Measurements from ENCODE around the gene ABCD2.
"Not testable (repeated sequence)": the region's sequence is repeated elsewhere in the genome, so short reads cannot be mapped to it uniquely, and the experiment has no call there.

ABCD2 gene

DNA sequence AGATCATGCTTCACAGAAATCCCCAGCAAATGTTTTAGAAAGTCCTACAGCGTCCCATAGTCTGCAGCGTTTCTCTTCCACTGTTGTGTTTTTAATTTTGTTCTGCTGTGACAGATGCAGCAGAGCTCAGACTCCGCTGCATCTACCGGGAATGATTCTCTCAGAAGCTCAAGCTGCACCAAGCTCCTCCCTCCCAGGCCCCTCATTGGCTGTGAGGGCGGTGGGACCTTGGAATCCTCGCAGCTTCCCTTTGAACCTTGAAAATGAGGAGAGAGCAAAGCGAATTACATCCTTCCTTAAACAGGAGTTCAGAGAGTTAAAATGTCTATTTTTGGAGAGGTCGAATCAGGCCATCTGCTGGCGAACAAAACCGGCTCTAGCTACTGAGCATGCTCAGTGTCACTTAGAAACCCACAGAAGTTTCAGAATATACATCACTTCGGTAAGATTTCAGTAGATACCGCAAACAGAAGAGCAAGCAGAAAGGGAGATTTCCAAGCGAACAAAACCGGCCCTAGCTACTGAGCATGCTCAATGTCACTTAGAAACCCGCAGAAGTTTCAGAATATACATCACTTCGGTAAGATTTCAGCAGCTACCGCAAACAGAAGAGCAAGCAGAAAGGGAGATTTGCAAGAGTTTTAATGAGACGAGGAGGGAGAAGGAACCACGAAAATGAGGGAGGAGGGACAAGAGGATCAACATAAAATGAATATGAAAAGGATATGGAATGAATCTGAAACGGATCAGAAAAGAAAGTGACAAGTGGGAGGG lies at the start of gene ABCD2:
Gene ABCD2, minus strand, starts transcription at position 144 of the 774 bp plus-strand sequence. CDS start 188 bp downstream, outside the sequence.
- DNase-seq: peak; percentile 44 to 68

DNA sequence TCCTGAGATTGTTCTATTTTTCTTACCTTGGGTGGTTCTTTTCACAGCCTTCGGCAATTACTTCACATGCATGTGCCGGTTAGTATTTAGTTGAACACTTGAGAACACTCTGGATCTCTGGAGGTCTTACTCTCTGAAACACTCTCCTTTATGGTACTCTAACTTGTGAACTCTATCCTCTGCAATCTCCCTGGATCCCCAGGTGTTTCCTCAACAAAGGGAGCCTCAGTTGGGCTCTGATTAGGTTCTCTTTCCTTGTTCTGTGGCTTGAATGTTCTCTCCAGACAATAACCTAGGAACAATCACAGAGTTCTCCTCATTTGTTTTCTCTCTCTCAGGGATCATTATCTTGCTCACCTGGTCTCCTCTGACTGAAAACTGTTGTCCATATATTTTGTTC lies 40.5 kb upstream of the ABCD2 start:
- no peak for DNase-seq

GRCh38 chr12:39647383-39647782 lies 27.8 kb upstream of the ABCD2 start:
- no peak for DNase-seq

- no peak for DNase-seq
Measured at GRCh38 chr12:39646963-39647362, 27.4 kb upstream of the ABCD2 start.

- DNase-seq: no peak
Measured at GRCh38 chr12:39643052-39643451, 23.4 kb upstream of the ABCD2 start.

GRCh38 chr12:39638840-39639239 lies 19.2 kb upstream of the ABCD2 start:
- no peak for DNase-seq

- DNase-seq: no peak
Measured at GRCh38 chr12:39638178-39638577, 18.6 kb upstream of the ABCD2 start.

DNA sequence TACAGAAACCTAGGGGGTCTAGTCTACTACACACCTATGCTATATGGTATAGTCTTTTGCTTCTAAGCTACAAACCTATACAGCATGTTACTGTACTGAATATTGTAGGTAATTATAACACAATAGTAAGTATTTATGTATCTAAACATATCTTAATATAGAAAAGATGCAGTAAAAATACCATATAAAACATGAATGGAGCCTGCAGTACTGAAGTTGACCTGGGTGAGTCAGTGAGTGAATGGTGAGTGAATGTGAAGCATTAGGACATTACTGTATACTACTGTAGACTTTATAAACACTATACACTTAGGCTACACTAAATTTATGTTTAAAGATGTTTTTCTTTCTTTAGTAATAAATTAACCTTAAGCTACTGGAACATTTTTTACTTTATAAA lies 13.1 kb upstream of the ABCD2 start:
- DNase-seq: no peak

DNA sequence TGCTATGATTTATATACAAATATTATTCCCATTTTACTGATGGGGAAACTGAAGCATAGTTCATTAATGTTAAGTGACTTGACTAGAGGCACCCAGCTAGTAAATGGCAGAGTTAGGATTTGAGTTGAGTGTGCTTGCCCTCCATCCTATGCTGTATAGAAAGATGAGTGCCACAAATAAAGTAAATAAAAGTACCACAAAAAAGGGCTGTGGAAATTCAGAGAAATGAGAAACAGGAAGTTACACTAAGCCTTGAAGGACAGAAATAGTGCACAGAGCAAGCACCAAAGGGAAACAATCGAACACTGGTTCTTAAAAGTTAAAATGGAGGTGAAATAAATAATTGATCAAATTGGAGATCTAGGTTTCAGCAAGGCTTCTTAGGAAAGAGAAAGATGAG lies 9.2 kb upstream of the ABCD2 start:
- DNase-seq: no peak

GRCh38 chr12:39627914-39628313 lies 8.3 kb upstream of the ABCD2 start:
- DNase-seq: no peak

GRCh38 chr12:39626033-39626814 lies 6.6 kb upstream of the ABCD2 start:
- DNase-seq: no peak

- DNase-seq: no peak
Measured at GRCh38 chr12:39623919-39624318, 4.3 kb upstream of the ABCD2 start.

- DNase-seq: not testable (repeated sequence)
Measured at GRCh38 chr12:39623160-39623559, 3.6 kb upstream of the ABCD2 start.

DNA sequence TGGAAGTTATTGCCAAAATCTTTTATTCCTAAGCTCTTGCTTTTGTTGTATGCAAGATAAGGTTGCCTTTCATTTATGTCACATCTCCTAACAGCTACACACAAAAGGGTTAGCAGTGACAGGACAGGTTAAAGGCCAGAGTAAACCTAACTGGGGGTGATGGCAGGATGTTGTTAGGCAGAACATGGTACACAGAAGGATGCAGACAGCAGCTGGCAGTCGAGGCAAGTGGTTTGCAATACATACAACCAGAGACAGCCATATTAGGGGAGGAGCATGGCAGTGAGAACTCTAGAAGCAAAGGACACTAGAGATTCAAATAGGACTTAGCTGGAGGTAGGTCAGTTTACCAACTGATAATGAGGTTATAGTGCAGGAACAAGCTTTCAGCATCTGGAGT lies 2.7 kb upstream of the ABCD2 start:
- no peak for DNase-seq

- no peak for DNase-seq
Measured at GRCh38 chr12:39621670-39622069, 2.1 kb upstream of the ABCD2 start.

DNA sequence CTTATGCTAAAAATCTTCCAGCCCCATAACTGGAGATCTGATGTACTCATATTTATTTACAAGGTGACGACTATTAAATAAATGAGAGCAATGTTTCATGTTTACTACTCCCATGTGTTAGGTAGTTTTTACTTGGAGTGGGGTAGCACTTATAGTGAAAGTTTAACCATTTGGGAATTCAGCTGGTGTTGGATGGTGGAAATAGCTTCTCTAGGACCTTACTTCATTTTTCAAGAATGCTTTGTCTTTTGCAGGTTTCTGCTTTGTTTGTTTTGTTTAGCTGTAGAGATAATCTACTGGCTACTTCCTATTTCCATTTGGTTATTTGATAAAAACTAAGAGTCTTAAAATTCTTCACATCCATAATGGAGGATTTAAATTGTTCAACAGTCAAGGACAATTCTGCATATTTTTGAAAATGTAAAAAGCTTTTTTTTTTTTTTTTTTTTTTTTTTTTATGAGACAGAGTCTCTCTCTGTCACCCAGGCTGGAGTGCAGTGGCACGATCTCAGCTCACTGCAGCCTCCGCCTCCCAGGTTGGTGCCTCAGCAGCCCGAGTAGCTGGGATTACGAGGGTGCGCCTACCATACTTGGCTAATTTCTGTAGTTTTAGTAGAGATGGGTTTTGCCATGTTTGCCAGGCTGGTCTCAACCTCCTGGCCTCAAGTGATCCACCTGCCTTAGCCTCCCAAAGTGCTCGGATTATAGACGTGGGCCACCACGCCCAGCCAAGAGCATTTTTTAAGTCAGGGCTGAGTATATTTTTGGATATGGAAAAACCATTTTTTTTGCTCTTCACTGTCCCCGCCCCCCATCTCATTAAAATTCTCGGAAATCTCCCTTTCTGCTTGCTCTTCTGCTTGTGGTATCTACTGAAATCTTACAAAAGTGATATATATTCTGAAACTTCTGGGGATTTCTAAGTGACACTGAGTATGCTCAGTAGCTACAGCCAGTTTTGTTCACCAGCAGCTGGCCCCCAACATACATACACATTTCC lies 1.4 kb upstream of the ABCD2 start:
- no peak for DNase-seq

- peak in 1 of 2 experiments; percentile 44 for DNase-seq
Measured at GRCh38 chr12:39619316-39619659, 315 bp downstream of the ABCD2 start.

DNA sequence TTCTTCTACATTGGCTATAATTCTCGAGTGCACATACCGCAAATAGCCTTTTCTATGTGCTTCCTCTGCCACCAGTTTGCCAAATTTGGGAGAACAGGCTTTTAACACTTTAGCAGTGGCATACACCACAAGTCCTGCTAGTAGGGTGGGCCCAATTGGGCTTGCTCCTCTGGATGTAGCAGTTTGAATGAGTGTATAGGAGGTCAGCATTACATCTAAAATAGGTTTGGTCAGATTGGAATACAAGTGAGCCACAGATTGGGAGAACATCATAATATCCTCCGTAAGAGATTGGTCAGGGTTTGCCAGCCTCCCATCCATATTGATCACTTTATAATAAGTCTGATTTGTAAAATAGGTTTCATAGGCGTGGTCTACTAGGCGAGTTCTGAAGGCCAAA lies 902 bp downstream of the ABCD2 start:
- no peak for DNase-seq

DNA sequence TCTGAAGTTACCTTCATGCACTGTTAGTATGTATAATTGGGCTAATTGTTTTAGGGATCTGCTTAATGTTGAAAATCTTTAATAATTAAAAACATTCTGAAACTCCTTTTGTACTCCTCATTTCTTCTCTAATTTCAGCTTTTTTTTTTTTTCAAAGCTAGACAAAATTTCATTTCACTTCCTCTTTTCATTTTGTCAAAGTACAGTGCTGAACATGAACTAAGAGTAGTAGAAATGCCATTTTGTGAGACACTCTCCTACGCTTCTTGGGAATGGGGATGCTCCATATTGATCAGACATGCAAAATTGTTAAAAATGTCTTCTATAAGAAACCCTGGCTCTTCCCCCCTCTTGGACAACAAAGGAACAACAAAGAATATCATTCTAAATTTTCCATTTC lies 1.7 kb downstream of the ABCD2 start:
- no peak for DNase-seq

DNA sequence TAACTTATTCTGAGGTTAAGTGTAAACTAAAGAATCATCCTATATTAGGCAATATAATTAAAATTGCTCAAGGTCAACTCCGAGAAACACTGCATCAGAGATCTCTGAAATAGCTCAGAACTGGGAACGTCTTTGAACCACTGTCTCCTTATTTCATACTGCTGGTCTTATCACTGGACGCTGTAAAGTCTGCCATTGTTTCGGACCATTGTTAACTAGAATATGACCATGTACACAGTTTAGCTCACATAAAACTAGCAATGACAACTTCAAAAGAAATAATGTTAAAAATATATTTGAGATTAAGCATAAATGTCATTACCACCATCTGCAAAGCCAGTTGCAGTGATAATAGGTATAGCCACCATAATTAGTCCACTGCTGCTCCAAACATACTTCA lies 2.9 kb downstream of the ABCD2 start:
- no peak for DNase-seq

GRCh38 chr12:39616251-39616650 lies 3.4 kb downstream of the ABCD2 start:
- DNase-seq: no peak

- DNase-seq: no peak
Measured at GRCh38 chr12:39613525-39613924, 6.1 kb downstream of the ABCD2 start.

GRCh38 chr12:39612250-39612649 lies 7.4 kb downstream of the ABCD2 start:
- no peak for DNase-seq

Data from NCI-H526 (cell line).